AG09319 (cell line): ENCODE results near the gene CTSW.

ENCODE experiments used
- DNase-seq: peaks from one replicate; pipeline ENCODE4 v3.0.0-alpha.2; 2010; ENCODE audit warnings: low read depth; ENCODE audit errors: extremely low read depth
- CTCF ChIP-seq: IDR thresholded peaks from 2 replicates; pipeline ENCODE4 v1.5.1; 2011; ENCODE audit warnings: low read depth, mild to moderate bottlenecking, inconsistent platforms, low read length, moderate library complexity

CTSW gene

GRCh38 chr11:65920372-65920802, 40.8 kb downstream of the CTSW start:
- no peak for TF ChIP-seq CTCF
- no peak for DNase-seq

- DNase-seq: no peak
These were observed 41.5 kb downstream of the CTSW start for GRCh38 chr11:65921033-65921555.

GRCh38 chr11:65921876-65922275, 42.2 kb downstream of the CTSW start:
- no peak for DNase-seq
- no peak for TF ChIP-seq CTCF

More at GRCh38 chr11:65921033-65921555, 41.5 kb downstream of the CTSW start:
- TF ChIP-seq CTCF: no peak

GRCh38 chr11:65922565-65922964, 42.9 kb downstream of the CTSW start:
- no peak for TF ChIP-seq CTCF
- no peak for DNase-seq

- no peak for DNase-seq
- TF ChIP-seq CTCF: no peak
These were observed 45.8 kb downstream of the CTSW start for GRCh38 chr11:65925397-65925796.

GRCh38 chr11:65927904-65928397, 48.3 kb downstream of the CTSW start:
- DNase-seq: no peak
- no peak for TF ChIP-seq CTCF

- TF ChIP-seq CTCF: no peak
- DNase-seq: no peak
These were observed 49.0 kb downstream of the CTSW start for GRCh38 chr11:65928667-65929066.
